Activated CD4-positive, alpha-beta memory T cell treated with anti-CD3 and anti-CD28 coated beads, Interleukin-2, amount 10 ng/mL, durations not matched to agents 7 days and 5 days (primary cell): Measurements from ENCODE around the gene FAR1. TPM values are rescaled to one million over a fixed set of nuclear protein-coding genes. Genes with fewer than 3 reads are reported as not detected.
"Not testable (repeated sequence)": the region's sequence is repeated elsewhere in the genome, so short reads cannot be mapped to it uniquely, and the experiment has no call there.

Experiments used
- CTCF ChIA-PET: fragments of 350-600 bp; sonication (Branson Sonifier 250); formaldehyde crosslinking; loops from one replicate; lab custom pipeline; 2021; ENCODE audit warnings: antibody characterized with exemption, inconsistent platforms; lab: Charles Lee
- POLR2A ChIA-PET: fragments of 350-600 bp; sonication (Branson Sonifier 250); formaldehyde crosslinking; loops from one replicate; lab custom pipeline; 2021; ENCODE audit warnings: antibody characterized with exemption; lab: Charles Lee
- DNase-seq: peaks from one replicate; pipeline ENCODE4 v3.0.0-alpha.2; 2020
- H3K27ac Mint-ChIP-seq: one replicate; pipeline ENCODE4 v1.8.0; 2021; ENCODE audit warnings: mild to moderate bottlenecking, mixed read lengths
- H3K27me3 Mint-ChIP-seq: one replicate; pipeline ENCODE4 v1.8.0; 2021; ENCODE audit warnings: mixed read lengths
- H3K36me3 Mint-ChIP-seq: one replicate; pipeline ENCODE4 v1.8.0; 2021; ENCODE audit warnings: low read depth, mixed read lengths
- H3K4me1 Mint-ChIP-seq: one replicate; pipeline ENCODE4 v1.8.0; 2021; ENCODE audit warnings: mixed read lengths
- H3K4me3 Mint-ChIP-seq: one replicate; pipeline ENCODE4 v1.8.0; 2021; ENCODE audit warnings: mild to moderate bottlenecking, mixed read lengths
- H3K9me3 Mint-ChIP-seq: one replicate; pipeline ENCODE4 v1.8.0; 2021; ENCODE audit warnings: mixed read lengths
- total RNA-seq, 2 experiments: library from RNA; stranded (reverse); gene quantifications; one replicate each; pipeline ENCODE4 v1.2.3, GENCODE V29; 2021

FAR1 gene, protein sequence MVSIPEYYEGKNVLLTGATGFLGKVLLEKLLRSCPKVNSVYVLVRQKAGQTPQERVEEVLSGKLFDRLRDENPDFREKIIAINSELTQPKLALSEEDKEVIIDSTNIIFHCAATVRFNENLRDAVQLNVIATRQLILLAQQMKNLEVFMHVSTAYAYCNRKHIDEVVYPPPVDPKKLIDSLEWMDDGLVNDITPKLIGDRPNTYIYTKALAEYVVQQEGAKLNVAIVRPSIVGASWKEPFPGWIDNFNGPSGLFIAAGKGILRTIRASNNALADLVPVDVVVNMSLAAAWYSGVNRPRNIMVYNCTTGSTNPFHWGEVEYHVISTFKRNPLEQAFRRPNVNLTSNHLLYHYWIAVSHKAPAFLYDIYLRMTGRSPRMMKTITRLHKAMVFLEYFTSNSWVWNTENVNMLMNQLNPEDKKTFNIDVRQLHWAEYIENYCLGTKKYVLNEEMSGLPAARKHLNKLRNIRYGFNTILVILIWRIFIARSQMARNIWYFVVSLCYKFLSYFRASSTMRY
- total RNA-seq, result 10 to 100 TPM; 55.1 to 57.6 TPM

DNA sequence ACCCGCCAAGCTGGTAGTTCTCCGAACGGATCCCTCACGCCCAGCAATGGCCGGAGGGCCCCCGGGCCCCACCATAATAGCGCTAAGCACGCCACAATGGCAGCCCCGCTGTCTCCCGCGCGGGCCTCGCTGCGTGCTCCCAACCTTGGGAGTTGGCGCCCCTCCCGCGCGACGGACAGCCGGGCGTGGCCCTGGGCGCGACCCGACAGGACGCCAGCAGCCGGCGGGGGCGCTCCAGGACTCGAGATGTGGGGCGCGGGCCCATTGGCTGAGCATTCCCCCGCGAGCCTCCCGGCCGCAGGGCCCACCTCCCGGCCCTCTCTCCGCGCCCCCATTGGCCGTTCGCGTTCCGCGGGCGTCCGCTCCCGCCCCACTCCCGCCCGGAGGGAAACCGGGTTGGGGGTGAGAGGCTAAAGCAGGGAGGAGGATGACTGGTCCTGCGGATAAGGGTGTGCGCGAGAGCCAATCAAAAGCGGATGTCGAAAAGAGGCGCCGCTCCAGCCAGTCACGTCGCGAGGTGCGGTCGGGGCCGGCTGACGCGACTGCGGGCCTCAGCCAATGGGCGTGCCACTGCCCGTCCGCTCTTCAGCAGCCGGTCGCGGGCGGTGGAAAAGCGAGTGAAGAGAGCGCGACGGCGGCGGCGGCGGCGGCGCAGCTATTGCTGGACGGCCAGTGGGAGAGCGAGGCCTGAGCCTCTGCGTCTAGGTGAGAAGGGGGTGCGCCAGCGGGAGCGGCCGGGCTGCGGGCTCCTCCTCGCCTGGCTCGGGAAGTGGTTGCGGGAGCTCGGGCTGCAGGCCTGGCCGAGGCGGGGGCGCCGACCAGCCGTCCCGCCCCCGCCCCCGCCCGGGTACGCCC is at the start of gene FAR1:
Gene FAR1, plus strand, starts transcription at position 567 of the 855 bp plus-strand sequence. CDS start 26,098 bp downstream, outside the sequence.
- DNase-seq, result peak; percentile 98
- H3K27ac Mint-ChIP-seq, result peak within 1 kb of the TSS; percentile 93
- peaks cover 27% of the 10 kb centered on the region for H3K36me3 Mint-ChIP-seq
- peaks cover 44% of the 10 kb centered on the region for H3K4me1 Mint-ChIP-seq
- peak within 1 kb of the TSS; percentile 95 for H3K4me3 Mint-ChIP-seq
- H3K27me3 Mint-ChIP-seq, result peaks cover 7% of the 10 kb centered on the region
- CTCF ChIA-PET, result interaction anchor here (0.6 to 2.2 kb wide), 9 partner anchors 13 to 257 kb away, joined by 3 to 13 read pairs (median 5); partner anchors contain the start of gene BTBD10
- no peaks in the 10 kb centered on the region for H3K9me3 Mint-ChIP-seq
- POLR2A ChIA-PET, result interaction anchor here (1.0 to 2.9 kb wide), 7 partner anchors 8 to 272 kb away, joined by 3 to 26 read pairs (median 5); partner anchors contain the start of gene BTBD10

DNA sequence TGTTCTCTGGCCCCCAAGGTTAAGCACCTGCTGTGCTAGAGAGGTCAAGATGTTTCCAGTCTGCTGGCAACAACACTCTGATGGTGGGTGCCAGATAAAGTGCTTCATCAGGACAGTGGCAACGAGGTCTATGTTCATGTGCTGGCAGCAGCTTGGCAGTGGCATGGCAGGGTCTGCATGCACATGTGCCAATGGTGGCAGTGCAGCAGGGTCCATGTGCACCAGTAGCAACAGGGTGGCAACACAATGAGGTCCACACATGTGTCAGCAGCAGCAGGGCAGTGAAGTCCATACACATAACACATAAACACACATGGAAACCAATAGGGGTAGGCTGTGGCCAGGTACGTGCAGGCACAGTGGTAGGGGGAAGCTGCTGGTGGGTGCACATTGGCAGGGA is 48.4 kb upstream of the FAR1 start:
- Mint-ChIP-seq H3K4me3 (no peak overlapping the region), H3K36me3 (no peaks in the 10 kb centered on the region), H3K9me3 (peaks cover 5% of the 10 kb centered on the region), H3K27ac (no peak overlapping the region), H3K4me1 (no peaks in the 10 kb centered on the region), H3K27me3 (peaks cover 4% of the 10 kb centered on the region)
- DNase-seq, result no peak
- ChIA-PET CTCF (no interaction called here), POLR2A (no interaction called here)

DNA sequence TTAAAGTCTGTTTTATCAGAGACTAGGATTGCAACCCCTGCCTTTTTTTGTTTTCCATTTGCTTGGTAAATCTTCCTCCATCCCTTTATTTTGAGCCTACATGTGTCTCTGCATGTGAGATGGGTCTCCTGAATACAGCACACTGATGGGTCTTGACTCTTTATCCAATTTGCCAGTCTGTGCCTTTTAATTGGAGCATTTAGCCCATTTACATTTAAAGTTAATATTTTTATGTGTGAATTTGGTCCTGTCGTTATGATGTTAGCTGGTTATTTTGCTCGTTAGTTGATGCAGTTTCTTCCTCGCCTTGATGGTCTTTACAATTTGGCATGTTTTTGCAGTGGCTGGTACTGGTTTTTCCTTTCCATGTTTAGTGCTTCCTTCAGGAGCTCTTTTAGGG is 41.6 kb upstream of the FAR1 start:
- POLR2A ChIA-PET, H3K27me3 Mint-ChIP-seq, CTCF ChIA-PET, H3K4me1 Mint-ChIP-seq, H3K4me3 Mint-ChIP-seq, H3K27ac Mint-ChIP-seq, DNase-seq, H3K9me3 Mint-ChIP-seq, H3K36me3 Mint-ChIP-seq: not testable (repeated sequence)

DNA sequence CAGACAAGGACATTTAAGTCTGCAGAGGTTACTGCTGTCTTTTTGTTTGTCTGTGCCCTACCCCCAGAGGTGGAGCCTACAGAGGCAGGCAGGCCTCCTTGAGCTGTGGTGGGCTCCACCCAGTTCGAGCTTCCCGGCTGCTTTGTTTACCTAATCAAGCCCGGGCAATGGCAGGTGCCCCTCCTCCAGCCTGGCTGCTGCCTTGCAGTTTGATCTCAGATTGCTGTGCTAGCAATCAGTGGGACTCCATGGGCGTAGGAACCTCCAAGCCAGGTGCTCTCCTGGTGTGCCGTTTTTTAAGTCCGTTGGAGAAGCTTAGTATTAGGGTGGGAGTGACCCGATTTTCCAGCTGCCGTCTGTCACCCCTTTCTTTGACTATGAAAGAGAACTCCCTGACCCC is 39.8 kb upstream of the FAR1 start:
- H3K9me3 Mint-ChIP-seq, POLR2A ChIA-PET, H3K4me3 Mint-ChIP-seq, H3K36me3 Mint-ChIP-seq, CTCF ChIA-PET, DNase-seq, H3K4me1 Mint-ChIP-seq, H3K27ac Mint-ChIP-seq, H3K27me3 Mint-ChIP-seq: not testable (repeated sequence)

DNA sequence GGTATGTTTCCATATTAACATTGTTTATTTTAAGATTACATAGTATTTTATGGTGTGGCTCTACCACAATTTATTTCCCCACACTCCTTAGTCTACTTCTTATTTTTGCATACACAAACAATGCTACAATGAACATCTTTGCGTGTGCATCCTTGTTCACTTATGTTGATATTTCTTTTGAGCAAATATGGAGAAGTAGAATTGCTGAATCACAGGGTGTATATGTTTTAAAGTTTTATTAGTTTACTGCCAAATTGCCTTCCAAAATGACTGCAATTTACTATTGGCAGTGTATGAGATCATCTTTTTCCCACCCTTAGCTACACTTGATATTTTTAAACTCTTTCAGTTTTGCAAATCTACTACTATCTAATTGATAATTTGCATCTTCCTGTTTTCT is 38.7 kb upstream of the FAR1 start:
- CTCF ChIA-PET, result no interaction called here
- H3K4me1 Mint-ChIP-seq, result no peaks in the 10 kb centered on the region
- DNase-seq, result no peak
- H3K36me3 Mint-ChIP-seq, result no peaks in the 10 kb centered on the region
- peaks cover 2% of the 10 kb centered on the region for H3K9me3 Mint-ChIP-seq
- POLR2A ChIA-PET, result no interaction called here
- H3K27ac Mint-ChIP-seq, result no peak overlapping the region
- H3K4me3 Mint-ChIP-seq, result no peak overlapping the region
- peaks cover 12% of the 10 kb centered on the region for H3K27me3 Mint-ChIP-seq

DNA sequence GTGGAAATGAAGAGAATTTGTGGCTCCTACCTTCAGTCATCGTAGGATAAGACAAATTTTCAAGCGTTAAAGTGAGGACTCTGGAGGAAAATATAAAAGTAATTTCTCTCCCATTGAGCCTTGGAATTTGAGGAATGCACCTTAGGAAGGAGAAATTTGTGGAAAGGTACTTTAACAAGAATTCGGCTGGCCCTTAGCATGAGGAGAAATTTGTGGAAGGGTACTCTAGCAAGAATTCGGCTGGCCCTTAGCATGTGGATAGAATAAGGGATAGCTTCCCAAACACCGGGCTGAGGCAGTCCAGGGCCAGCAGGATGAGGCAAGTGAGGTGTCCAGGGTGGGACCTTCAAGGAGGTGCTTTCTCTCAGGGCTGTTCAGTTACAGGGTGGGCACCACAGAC is 33.2 kb upstream of the FAR1 start:
- Mint-ChIP-seq H3K36me3 (no peaks in the 10 kb centered on the region), H3K4me1 (no peaks in the 10 kb centered on the region), H3K27ac (no peak overlapping the region), H3K27me3 (peaks cover 15% of the 10 kb centered on the region), H3K9me3 (no peaks in the 10 kb centered on the region), H3K4me3 (no peak overlapping the region)
- ChIA-PET CTCF (no interaction called here), POLR2A (no interaction called here)
- DNase-seq, result no peak

DNA sequence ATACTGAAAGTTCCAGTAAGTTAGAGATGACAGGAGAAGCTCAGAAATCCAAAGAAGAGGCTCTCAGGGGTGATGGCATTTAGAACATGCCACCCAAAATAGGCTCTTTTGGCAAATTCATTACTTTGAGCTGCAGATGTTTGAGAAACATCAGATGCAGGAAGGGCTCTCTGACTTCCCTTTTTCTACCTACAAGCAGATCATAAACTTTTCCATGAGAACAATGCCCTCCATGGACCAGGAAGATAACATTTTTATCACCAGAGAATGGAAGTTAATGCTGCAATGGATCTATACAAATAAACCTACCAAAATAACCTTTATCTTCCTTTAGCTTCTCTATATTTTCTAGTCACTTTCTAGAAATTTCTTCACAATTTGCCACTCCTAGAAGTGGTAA is 32.7 kb upstream of the FAR1 start:
- no peaks in the 10 kb centered on the region for H3K9me3 Mint-ChIP-seq

DNA sequence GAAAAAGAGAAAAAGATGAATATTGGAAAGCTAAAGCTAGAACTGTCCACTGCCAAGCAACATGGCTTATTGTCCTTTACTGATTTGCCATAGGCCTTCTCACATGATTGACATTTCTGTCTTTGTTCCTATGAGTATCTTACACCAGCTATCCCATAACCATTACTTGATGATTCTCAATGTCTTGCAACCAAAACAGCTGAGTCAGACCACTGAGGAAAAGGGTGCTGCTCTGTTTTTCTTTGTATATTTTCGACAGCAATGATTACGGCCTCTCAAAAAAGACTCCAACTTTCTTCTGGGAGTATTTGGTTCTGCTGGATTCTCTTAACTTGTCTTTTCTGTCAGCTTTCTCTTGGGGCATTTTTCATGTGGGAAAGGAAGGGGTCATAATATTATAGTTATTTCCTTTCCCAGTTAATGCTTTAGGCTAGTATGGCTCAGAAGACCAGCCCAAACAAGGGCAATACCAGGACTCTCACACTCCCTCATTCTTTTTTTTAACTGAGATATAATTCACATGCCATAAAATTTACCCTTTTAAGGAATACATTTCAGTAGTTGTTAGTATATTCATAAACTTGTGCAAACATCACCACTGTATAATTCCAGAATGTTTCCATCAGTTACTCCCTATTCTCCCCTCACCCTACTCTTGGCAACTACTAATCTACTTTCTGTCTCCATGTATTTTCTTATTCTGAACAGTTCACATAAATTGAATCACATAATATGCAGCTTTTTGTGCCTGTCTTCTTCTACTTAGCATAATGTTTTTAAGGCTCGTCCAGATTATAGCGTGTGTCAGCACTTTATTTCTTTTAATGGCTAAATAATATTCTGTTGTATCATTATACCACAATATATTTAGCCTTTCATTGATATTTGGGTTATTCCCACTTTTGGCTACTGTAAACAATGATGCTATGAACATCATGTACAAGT is 31.1 kb upstream of the FAR1 start:
- ChIA-PET POLR2A (no interaction called here), CTCF (no interaction called here)
- H3K4me1 Mint-ChIP-seq, result no peaks in the 10 kb centered on the region
- H3K27me3 Mint-ChIP-seq, result peaks cover 23% of the 10 kb centered on the region
- no peak for DNase-seq
- no peaks in the 10 kb centered on the region for H3K36me3 Mint-ChIP-seq
- no peak overlapping the region for H3K27ac Mint-ChIP-seq
- no peak overlapping the region for H3K4me3 Mint-ChIP-seq
- no peaks in the 10 kb centered on the region for H3K9me3 Mint-ChIP-seq

More for the DNA sequence above, 32.7 kb upstream of the FAR1 start:
- Mint-ChIP-seq H3K36me3 (no peaks in the 10 kb centered on the region), H3K4me1 (no peaks in the 10 kb centered on the region), H3K27ac (no peak overlapping the region), H3K27me3 (peaks cover 15% of the 10 kb centered on the region), H3K4me3 (no peak overlapping the region)
- no peak for DNase-seq
- ChIA-PET POLR2A (interaction anchor here (1.1 kb wide), 1 partner anchor 8 kb away, joined by 3 read pairs; no protein-coding TSS in a partner anchor), CTCF (no interaction called here)

DNA sequence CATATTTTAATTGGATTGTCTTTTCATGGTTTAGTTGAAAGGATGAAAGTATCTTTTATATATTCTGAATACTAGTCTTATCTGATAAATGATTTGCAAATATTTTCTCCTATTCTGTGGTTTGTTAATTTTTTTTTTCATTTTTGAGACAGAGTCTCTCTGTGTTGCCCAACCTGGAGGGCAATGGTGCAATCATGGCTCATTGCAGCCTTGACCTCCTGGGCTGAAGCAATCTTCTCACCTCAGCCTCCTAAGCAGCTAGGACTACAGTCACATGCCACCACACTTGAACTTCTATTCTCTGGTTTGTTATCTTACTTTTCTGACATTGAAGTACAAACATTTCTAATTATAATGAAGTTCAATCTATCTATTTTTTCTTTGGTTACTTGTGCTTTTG is 30.0 kb upstream of the FAR1 start:
- no peak for DNase-seq
- Mint-ChIP-seq H3K4me1 (no peaks in the 10 kb centered on the region), H3K4me3 (no peak overlapping the region), H3K27me3 (peaks cover 24% of the 10 kb centered on the region), H3K27ac (no peak overlapping the region), H3K9me3 (no peaks in the 10 kb centered on the region), H3K36me3 (no peaks in the 10 kb centered on the region)
- ChIA-PET POLR2A (no interaction called here), CTCF (no interaction called here)

DNA sequence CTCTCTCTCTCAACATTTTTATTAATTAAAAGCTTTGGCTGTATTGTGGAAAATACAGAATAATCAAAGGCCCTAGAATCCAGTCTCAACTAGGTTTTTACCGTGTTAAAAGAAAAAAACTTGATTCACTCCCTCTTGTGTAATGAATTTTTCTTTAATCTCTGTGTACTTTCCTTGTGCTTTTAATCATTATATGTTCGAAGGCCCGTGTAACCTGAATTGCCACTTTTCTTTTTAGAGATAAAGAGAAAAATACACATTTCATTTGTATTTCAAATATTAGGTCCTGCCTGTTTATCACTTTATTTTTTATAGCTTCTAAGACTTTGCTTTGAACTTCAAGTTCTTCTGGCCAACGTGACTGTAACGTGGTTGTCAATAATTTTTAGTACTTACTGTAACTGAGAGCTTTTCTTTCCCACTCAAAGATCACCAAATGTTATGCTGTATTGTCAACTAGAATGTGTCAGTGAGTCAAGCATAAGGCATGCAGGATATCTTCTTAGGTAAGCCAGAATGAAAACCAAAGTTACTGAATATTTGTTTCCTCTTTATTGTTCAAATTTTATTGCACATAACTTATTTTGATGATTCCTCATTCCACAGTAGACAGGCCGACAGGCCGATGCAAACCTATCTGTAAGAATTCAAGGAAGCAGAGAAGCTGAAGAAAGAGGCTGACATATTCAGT is 23.3 kb upstream of the FAR1 start:
- no peaks in the 10 kb centered on the region for H3K9me3 Mint-ChIP-seq
- no peaks in the 10 kb centered on the region for H3K36me3 Mint-ChIP-seq
- no peaks in the 10 kb centered on the region for H3K4me1 Mint-ChIP-seq
- ChIA-PET CTCF (no interaction called here), POLR2A (no interaction called here)
- H3K4me3 Mint-ChIP-seq, result no peak overlapping the region
- H3K27ac Mint-ChIP-seq, result no peak overlapping the region
- H3K27me3 Mint-ChIP-seq, result peaks cover 15% of the 10 kb centered on the region
- no peak for DNase-seq

DNA sequence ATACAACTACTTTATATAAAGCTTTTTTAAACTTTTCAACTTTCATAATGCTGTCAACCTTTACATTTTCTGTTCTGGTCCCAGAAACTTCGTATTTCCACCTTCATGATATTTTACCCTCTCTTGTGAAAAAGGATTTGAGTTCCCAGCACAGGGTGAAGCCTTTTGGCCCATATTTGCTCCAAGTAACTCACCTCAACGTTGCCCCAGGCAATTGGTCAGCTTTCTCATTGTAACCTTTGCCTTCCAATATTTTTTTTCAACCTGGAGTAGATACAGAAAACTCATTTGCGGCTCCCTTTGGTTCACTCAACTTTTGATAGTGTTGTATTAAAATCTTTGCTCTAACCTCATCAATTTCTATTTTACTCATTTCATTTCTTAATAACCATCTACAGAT is 21.1 kb upstream of the FAR1 start:
- H3K27ac Mint-ChIP-seq, result no peak overlapping the region
- CTCF ChIA-PET, result no interaction called here
- DNase-seq, result no peak
- no peaks in the 10 kb centered on the region for H3K36me3 Mint-ChIP-seq
- no peaks in the 10 kb centered on the region for H3K4me1 Mint-ChIP-seq
- no peaks in the 10 kb centered on the region for H3K9me3 Mint-ChIP-seq
- peaks cover 8% of the 10 kb centered on the region for H3K27me3 Mint-ChIP-seq
- POLR2A ChIA-PET, result no interaction called here
- H3K4me3 Mint-ChIP-seq, result no peak overlapping the region

DNA sequence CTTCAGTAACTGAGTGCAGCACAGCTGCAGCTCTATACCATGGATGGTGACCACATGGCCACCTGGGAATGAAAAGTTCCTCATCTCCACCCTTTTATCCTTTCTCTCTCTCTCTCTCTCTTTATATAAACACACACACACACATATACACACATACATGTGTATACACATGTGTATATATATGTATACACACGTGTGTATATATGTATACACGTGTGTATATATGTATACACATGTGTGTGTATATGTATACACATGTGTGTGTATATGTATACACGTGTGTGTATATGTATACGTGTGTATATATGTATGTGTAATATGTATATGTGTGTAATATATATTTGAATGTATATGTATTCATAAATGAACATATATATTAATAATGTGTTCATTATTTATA is 18.8 kb upstream of the FAR1 start:
- ChIA-PET POLR2A (no interaction called here), CTCF (no interaction called here)
- H3K4me3 Mint-ChIP-seq, result no peak overlapping the region
- DNase-seq, result no peak
- no peak overlapping the region for H3K27ac Mint-ChIP-seq
- no peaks in the 10 kb centered on the region for H3K4me1 Mint-ChIP-seq
- no peaks in the 10 kb centered on the region for H3K9me3 Mint-ChIP-seq
- no peaks in the 10 kb centered on the region for H3K36me3 Mint-ChIP-seq
- peaks cover 21% of the 10 kb centered on the region for H3K27me3 Mint-ChIP-seq
